OCI-LY7 (cell line): ENCODE measurements around the gene CUBN. TPM values are rescaled to one million over a fixed set of nuclear protein-coding genes. Genes with fewer than 3 reads are reported as not detected.

ENCODE experiments used
- BruUV-seq: library from RNA; stranded (reverse); fragments of 400-500 nt; replicated peaks from 2 replicates; lab custom pipeline; 2021; lab: Mats Ljungman, UMichigan
- CTCF ChIA-PET: fragments of 300-600 bp; sonication (Branson Sonifier 250); formaldehyde crosslinking; loops from one replicate; lab custom pipeline; 2022; ENCODE audit warnings: antibody characterized with exemption; ENCODE audit not compliant: unreplicated experiment; lab: Charles Lee
- POLR2A ChIA-PET: fragments of 300-600 bp; sonication (Branson Sonifier 250); formaldehyde crosslinking; loops from one replicate; lab custom pipeline; 2022; ENCODE audit warnings: antibody characterized with exemption; lab: Charles Lee
- DNase-seq: peaks from one replicate; pipeline ENCODE4 v3.0.0-alpha.2; 2015; ENCODE audit warnings: low spot score
- H2AFZ ChIP-seq: fragments of 200-600 bp; sonication (generic), shearing (Covaris generic); 2 replicates; pipeline ENCODE4 v1.6.1; 2014; ENCODE audit warnings: mild to moderate bottlenecking, antibody characterized with exemption, low read length, moderate library complexity
- H3K27ac ChIP-seq: fragments of 200-600 bp; sonication (generic); 2 replicates; pipeline ENCODE4 v1.5.1; 2014; ENCODE audit warnings: mixed run types, low read depth, mild to moderate bottlenecking, moderate library complexity, low read length, inconsistent platforms; ENCODE audit not compliant: poor library complexity, severe bottlenecking
- H3K36me3 ChIP-seq: fragments of 200-600 bp; sonication (generic); 2 replicates; pipeline ENCODE4 v1.6.1; 2014; ENCODE audit warnings: mild to moderate bottlenecking, antibody characterized with exemption, low read length, moderate library complexity, mixed read lengths; ENCODE audit not compliant: insufficient read depth
- H3K4me1 ChIP-seq: fragments of 200-600 bp; sonication (generic); 2 replicates; pipeline ENCODE4 v1.5.1; 2014; ENCODE audit warnings: mild to moderate bottlenecking, low read length; ENCODE audit not compliant: insufficient read depth, poor library complexity, severe bottlenecking
- H3K4me2 ChIP-seq: fragments of 200-600 bp; sonication (generic); 2 replicates; pipeline ENCODE4 v1.6.1; 2014; ENCODE audit warnings: mild to moderate bottlenecking, low read length
- H3K4me3 ChIP-seq: fragments of 200-600 bp; sonication (generic); 2 replicates; pipeline ENCODE4 v1.5.1; 2014; ENCODE audit warnings: mild to moderate bottlenecking, low read depth, low read length; ENCODE audit not compliant: poor library complexity, severe bottlenecking
- H3K79me2 ChIP-seq: fragments of 200-600 bp; sonication (generic); 2 replicates; pipeline ENCODE4 v1.6.1; 2016; ENCODE audit warnings: low read depth, mild to moderate bottlenecking, low read length, moderate library complexity, mixed read lengths; ENCODE audit not compliant: insufficient read depth
- H3K9me2 ChIP-seq: fragments of 200-600 bp; sonication (generic); 2 replicates; pipeline ENCODE4 v1.6.1; 2016; ENCODE audit warnings: mild to moderate bottlenecking, low read length, mixed read lengths; ENCODE audit not compliant: insufficient read depth
- H3K9me3 ChIP-seq: fragments of 200-600 bp; sonication (generic); 2 replicates; pipeline ENCODE4 v1.6.1; 2014; ENCODE audit warnings: mild to moderate bottlenecking, mixed run types, low read length, mixed read lengths
- H4K20me1 ChIP-seq: fragments of 200-600 bp; sonication (generic); 2 replicates; pipeline ENCODE4 v1.6.1; 2014; ENCODE audit warnings: mild to moderate bottlenecking, antibody characterized with exemption, low read length, moderate library complexity, mixed read lengths; ENCODE audit not compliant: insufficient read depth
- EZH2phosphoT487 ChIP-seq: fragments of 200-600 bp; sonication (generic); IDR thresholded peaks from 2 replicates; pipeline ENCODE4 v1.6.1; 2018; ENCODE audit warnings: low read depth, borderline replicate concordance, mild to moderate bottlenecking, mixed run types, antibody characterized with exemption, low read length, moderate library complexity, mixed read lengths
- intact Hi-C: fragments of 100-400 bp; cut with micrococcal nuclease; formaldehyde crosslinking; loops from one replicate; pipeline ENCODE4 v1.10.0; 2022; ENCODE audit not compliant: unreplicated experiment
- total RNA-seq, 2 experiments: library from RNA; depleted of rRNA in 1 of 2; stranded (reverse); fragments of >200 nt in 1 of 2; shearing (Covaris generic) in 1 of 2; gene quantifications; 2 replicates each; pipeline ENCODE4 v1.2.3, GENCODE V29; 2014 to 2022
- TF ChIP-seq, protein P1 (sequence below): fragments of 200-600 bp; sonication (generic); conservative IDR thresholded peaks from 2 replicates; pipeline ENCODE4 v1.5.1; 2014; ENCODE audit warnings: mild to moderate bottlenecking, antibody characterized with exemption, low read length, moderate library complexity, mixed read lengths

Gene CUBN
- total RNA-seq, 2 experiments from 2014 or later, result 0.13 to 0.25 TPM

DNA sequence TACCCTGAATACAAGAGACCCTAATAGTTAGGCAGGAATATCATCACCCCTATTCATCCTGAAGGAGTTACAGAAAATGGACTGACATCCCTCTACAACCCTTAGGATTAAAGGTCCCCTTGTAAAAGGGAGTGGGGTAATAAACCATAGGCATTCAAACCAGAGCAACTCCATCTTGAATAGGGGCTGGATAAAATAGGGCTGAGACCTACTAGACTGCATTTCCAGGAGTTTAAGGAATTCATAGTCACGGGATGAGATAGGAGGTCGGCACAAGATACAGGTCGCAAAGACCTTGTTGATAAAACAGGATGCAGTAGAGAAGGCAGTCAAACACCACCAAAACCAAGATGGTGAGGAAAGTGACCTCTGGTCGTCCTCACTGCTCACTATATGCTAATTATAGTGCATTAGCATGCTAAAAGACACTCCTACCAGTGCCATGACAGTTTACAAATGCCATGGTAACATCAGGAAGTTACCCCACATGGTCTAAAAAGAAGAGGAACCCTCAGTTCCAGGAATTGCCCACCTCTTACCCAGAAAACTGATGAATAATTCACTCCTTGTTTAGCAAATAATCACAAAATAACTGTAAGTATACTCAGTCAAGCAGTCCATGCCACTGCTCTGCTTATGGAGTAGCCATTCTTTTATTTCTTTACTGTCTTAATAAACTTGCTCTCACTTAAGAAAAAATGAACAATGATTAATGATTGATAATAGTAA lies 37.2 kb downstream of the CUBN start:
- BruUV-seq, result no TSS peak
- Histone ChIP-seq H3K4me1 (no peaks in the 10 kb centered on the region), H3K79me2 (no peaks in the 10 kb centered on the region), H3K9me2 (no peaks in the 10 kb centered on the region), H3K9me3 (0 out of 2 replicates have a peak, but pooled peaks cover 10% of the 10 kb centered on the region), H3K4me2 (no peak overlapping the region), H4K20me1 (no peaks in the 10 kb centered on the region), H3K36me3 (no peaks in the 10 kb centered on the region), H3K4me3 (no peak overlapping the region), H2AFZ (no peak overlapping the region), H3K27ac (no peak overlapping the region)
- no peak for DNase-seq
- ChIA-PET POLR2A (no interaction called here), CTCF (no interaction called here)
- intact Hi-C loops, result no loop called here
- no peak for TF ChIP-seq EZH2phosphoT487
- TF ChIP-seq, protein P1, sequence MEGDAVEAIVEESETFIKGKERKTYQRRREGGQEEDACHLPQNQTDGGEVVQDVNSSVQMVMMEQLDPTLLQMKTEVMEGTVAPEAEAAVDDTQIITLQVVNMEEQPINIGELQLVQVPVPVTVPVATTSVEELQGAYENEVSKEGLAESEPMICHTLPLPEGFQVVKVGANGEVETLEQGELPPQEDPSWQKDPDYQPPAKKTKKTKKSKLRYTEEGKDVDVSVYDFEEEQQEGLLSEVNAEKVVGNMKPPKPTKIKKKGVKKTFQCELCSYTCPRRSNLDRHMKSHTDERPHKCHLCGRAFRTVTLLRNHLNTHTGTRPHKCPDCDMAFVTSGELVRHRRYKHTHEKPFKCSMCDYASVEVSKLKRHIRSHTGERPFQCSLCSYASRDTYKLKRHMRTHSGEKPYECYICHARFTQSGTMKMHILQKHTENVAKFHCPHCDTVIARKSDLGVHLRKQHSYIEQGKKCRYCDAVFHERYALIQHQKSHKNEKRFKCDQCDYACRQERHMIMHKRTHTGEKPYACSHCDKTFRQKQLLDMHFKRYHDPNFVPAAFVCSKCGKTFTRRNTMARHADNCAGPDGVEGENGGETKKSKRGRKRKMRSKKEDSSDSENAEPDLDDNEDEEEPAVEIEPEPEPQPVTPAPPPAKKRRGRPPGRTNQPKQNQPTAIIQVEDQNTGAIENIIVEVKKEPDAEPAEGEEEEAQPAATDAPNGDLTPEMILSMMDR, result no peak

GRCh38 chr10:17088118-17088806 lies 41.3 kb downstream of the CUBN start:
- no peak overlapping the region for H3K4me2 ChIP-seq
- no peak for DNase-seq
- H2AFZ ChIP-seq, result no peak overlapping the region
- no peaks in the 10 kb centered on the region for H3K4me1 ChIP-seq
- intact Hi-C loops, result no loop called here
- TF ChIP-seq, protein P1, result no peak
- no peak for TF ChIP-seq EZH2phosphoT487
- H3K9me3 ChIP-seq, result no peaks in the 10 kb centered on the region
- CTCF ChIA-PET, result no interaction called here
- H3K4me3 ChIP-seq, result no peak overlapping the region
- H3K36me3 ChIP-seq, result no peaks in the 10 kb centered on the region
- no peaks in the 10 kb centered on the region for H3K9me2 ChIP-seq
- H3K79me2 ChIP-seq, result no peaks in the 10 kb centered on the region
- H4K20me1 ChIP-seq, result no peaks in the 10 kb centered on the region
- POLR2A ChIA-PET, result no interaction called here
- BruUV-seq, result no TSS peak
- H3K27ac ChIP-seq, result no peak overlapping the region
